ENCODE results near the gene KCNA1.

DNA sequence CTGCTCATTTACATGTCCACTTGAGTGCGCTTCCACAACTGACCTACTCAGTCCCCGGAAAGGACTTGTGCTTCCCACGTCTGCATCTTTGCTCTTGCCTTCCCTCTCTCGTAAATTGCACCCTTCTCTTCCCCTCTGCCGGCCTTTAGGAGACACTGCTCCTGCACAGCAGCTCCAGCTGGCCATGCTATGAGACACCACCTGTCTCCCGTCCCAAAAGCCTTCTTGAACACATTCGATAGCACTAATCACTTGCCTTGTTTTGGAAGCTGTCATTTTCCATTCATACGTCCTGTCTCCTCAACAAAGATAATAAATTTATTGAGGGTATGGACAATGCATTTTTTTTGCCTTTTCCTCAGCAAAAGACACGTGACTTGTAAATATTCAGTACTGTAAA, 15.7 kb upstream of the KCNA1 start:
- TF ChIP-seq POLR2A (IDR thresholded peaks at IDR 0.05; ENCODE audit: low read depth, low read length) = no peak
- no peak for TF ChIP-seq POLR2AphosphoS5 (IDR thresholded peaks at IDR 0.05; ENCODE audit: low read depth, low read length)
